GM18505 (cell line): ENCODE data around the gene PLEKHG4.

Source experiments
- ATAC-seq: cut with Tn5 transposase; IDR thresholded peaks from one replicate; pipeline ENCODE4 v1.9.1; 2021; ENCODE audit not compliant: unreplicated experiment
- POLR2A ChIP-seq: IDR thresholded peaks from 4 replicates; pipeline ENCODE4 v1.6.1; 2011; ENCODE audit warnings: borderline replicate concordance; ENCODE audit not compliant: insufficient read depth, insufficient read length; ENCODE audit errors: extremely low read depth

PLEKHG4 gene

DNA sequence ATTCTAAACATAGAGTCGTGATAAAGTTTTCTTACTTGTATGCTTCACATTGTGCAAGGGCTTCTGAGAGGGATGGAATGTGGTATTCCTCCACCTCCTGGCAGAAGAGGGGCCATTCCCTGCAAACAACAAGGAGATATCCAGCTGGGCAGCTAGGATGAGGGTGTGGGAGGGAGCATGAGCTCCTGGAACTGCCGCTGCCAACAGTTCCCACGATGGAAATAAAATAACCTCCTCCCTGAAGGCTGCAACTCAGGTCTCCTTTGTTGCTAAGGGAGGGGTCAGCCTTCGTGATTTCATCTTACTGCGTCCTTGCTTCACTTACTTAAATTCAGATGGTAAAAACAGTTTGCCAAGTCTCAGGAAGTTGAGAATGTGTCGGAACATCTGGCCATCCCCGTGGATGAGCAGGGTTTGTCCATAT lies 15.6 kb downstream of the PLEKHG4 start:
- no peak for ATAC-seq

GRCh38 chr16:67296420-67296819 lies 17.1 kb downstream of the PLEKHG4 start:
- no peak for ATAC-seq
- TF ChIP-seq POLR2A, result no peak

More for the DNA sequence above, 15.6 kb downstream of the PLEKHG4 start:
- TF ChIP-seq POLR2A, result no peak

- no peak for ATAC-seq
- TF ChIP-seq POLR2A, result no peak
Measured at GRCh38 chr16:67298277-67298676, 18.9 kb downstream of the PLEKHG4 start.

- no peak for TF ChIP-seq POLR2A
- no peak for ATAC-seq
Measured at GRCh38 chr16:67299269-67299668, 19.9 kb downstream of the PLEKHG4 start.

- no peak for ATAC-seq
- TF ChIP-seq POLR2A, result no peak
Measured at GRCh38 chr16:67301080-67301782, 21.9 kb downstream of the PLEKHG4 start.

DNA sequence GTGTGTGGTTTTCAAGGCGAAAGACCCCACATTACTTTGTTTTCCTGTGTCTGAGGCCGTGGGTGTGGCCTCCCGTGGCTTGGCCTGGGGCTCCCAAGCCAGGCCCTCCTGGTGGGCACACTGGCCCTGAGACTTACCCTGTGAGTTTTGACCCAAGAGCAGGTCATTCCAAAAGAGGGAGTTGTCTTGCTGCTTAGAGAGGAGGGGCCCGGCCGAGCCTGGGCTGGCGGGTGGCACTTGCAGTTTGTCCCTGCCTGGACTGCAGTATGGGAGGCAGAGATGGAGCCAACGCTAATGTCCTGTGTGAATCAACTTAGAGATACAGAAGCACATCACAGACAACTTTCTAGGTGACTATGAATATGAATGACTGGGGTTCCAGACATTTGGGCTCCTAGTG lies 22.7 kb downstream of the PLEKHG4 start:
- TF ChIP-seq POLR2A, result no peak
- ATAC-seq, result no peak

DNA sequence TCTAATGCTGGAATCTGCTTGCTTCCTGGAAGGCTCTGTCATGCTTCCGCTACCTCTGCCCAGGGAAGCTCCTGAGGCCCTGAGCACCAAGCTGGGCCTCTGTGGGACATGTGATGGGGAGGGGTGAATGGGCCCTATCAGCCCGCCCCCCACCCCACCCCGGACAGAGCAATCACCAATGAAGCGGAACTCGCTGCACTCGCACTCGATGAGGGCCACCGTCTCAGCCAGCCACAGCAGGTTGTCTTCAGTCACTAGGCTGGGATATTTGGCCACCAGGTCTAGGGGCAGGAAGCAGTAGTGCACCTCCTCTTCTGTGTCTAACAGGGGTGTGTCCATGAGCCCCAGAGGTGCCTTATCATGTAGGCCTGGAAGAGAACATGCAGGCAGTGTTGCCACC lies 23.6 kb downstream of the PLEKHG4 start:
- no peak for TF ChIP-seq POLR2A
- no peak for ATAC-seq

GRCh38 chr16:67304020-67304419 lies 24.7 kb downstream of the PLEKHG4 start:
- TF ChIP-seq POLR2A, result no peak
- ATAC-seq, result no peak

DNA sequence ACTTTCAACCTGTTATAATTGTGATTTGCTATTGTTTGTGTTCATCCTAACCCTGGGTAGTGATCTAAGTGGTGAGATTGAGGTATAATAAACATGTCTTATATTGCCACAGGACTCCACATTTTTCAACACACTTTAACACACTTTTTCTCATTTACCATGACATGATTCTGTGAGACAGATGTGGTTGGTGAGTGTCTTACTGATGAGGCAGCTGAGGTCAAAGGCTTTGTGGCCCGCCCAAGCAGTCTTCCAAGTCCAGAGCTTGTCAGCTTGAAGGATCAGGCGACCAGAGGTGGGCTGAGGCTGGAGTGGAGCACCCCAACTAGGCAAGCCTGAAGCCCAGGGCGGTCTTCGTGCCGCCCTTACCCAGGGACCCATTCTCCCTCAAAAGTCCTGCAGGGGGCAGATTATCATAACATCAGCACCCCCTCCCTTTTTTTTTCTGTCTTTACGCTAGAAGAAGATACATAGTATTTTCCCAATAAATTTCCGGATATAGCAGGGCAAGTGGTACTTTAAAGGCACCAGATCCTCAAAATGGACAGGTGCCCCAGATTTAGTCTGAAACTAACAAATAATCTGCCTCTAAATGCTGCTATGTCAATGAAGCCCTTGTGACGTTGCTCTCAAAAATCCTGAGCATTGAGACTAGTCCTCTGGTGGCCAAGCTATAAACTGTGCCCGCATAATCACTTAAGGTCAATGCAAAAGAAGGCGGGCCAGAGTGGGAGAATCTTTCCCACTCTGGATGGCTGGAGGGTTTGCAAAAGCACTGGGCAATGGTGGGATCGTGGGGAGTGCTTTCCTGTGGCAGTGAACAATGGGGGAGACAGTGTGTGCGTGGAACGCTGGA lies 26.1 kb downstream of the PLEKHG4 start:
- no peak for TF ChIP-seq POLR2A

GRCh38 chr16:67310561-67310960 lies 31.2 kb downstream of the PLEKHG4 start:
- ATAC-seq, result no peak
- no peak for TF ChIP-seq POLR2A

More for the DNA sequence above, 26.1 kb downstream of the PLEKHG4 start:
- ATAC-seq, result no peak

- TF ChIP-seq POLR2A, result no peak
- ATAC-seq, result peak; percentile 76
Measured at GRCh38 chr16:67311607-67312488, 32.5 kb downstream of the PLEKHG4 start.

DNA sequence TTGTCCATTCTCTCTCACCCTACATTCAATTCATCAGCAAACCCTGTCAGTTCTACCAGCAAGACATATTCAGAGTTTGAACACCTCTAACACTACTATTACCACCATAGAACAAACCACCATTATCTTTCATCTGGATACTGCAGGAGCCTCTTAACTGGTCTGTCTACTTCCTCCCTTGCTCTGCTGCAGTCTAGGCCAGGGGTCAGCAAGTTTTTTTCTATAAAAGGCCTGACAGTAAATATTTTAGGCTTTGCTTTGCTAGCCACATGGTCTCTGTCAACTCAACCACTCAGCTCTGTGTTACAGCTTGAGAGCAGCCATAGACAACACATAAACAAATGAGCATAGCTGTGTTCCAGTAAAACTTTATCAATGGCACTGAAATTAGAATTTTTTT lies 33.4 kb downstream of the PLEKHG4 start:
- ATAC-seq, result no peak

GRCh38 chr16:67317853-67318252 lies 38.5 kb downstream of the PLEKHG4 start:
- TF ChIP-seq POLR2A, result no peak
- ATAC-seq, result no peak

More for the DNA sequence above, 33.4 kb downstream of the PLEKHG4 start:
- no peak for TF ChIP-seq POLR2A

DNA sequence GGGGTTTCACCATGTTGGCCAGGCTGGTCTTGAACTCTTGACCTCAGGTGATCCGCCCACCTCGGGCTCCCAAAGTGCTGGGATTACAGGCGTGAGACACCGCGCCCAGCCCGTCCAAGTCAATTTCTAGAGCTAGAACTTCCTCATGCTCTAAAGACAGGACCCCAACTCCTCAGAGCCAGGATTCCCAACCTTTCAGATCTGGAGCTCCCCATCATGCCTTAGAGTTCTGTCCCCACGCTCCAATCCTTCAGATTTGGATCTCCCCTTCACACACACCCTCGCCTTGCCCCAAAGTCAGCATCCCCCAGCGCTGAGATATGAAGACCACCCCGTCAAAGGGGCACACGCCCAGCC lies 46.8 kb downstream of the PLEKHG4 start:
- no peak for ATAC-seq
- TF ChIP-seq POLR2A, result no peak
